NCI-H446 (cell line): ENCODE data around the gene TMEM101.
A peak's percentile ranks its signal among the peaks of the same experiment; 100 is the strongest.
"Not testable (repeated sequence)": the region's sequence is repeated elsewhere in the genome, so short reads cannot be mapped to it uniquely, and the experiment has no call there.

Experiments used
- DNase-seq, 2 experiments: peaks; one replicate each; lab custom pipeline; 2025; lab: John Stamatoyannopoulos, UW

Gene TMEM101

DNA sequence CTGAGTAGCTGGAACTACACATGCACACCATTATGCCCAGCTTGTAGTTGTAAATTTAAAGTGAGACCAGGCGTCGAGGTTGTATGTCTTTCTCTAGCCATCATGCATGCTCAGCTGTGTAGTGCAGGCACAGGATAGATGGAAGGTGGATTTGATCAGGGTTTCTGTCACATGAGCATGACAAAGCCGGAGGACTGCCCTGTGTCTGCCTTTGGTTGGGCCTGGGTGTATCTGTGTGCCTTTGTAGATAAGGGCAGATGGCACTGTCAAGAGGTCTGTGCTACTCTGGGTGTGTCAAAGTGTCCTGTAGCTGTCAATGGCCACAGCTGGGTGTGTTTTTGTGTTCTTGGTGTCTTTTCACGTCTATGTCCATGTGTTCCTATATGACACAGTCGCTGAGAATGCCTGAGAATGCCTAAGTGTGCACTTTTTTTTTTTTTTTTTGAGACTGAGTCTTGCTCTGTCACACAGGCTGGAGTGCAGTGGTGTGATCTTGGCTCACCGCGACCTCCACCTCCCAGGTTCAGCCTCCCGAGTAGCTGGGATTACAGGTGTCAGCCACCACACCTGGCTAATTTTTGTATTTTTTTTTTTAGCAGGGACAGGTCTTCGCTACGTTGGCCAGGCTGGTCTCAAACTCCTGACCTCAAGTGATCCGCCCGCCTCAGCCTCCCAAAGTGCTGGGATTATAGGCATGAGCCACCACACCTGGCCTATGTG lies 14.5 kb downstream of the TMEM101 start:
- no peak for DNase-seq

GRCh38 chr17:43999024-43999423 lies 15.7 kb downstream of the TMEM101 start:
- DNase-seq, result no peak

GRCh38 chr17:43998552-43998951 lies 16.2 kb downstream of the TMEM101 start:
- no peak for DNase-seq

DNA sequence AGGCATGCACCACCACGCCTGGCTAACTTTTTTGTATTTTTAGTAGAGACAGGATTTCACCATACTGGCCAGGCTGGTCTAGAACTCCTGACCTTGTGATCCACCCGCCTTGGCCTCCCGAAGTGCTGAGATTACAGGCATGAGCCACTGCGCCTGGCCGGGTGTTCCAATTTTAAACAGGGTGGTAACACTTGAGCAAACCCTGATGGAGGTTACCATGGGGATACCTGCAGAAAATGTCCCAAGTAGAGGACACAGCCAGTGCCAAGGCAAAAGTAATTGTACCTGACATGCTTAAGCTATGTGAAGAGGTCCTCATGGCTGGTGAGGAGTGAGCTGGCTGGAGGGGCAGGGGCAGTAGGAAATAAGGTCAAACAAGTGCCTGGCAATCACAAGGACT lies 17.6 kb downstream of the TMEM101 start:
- not testable (repeated sequence) for DNase-seq

DNA sequence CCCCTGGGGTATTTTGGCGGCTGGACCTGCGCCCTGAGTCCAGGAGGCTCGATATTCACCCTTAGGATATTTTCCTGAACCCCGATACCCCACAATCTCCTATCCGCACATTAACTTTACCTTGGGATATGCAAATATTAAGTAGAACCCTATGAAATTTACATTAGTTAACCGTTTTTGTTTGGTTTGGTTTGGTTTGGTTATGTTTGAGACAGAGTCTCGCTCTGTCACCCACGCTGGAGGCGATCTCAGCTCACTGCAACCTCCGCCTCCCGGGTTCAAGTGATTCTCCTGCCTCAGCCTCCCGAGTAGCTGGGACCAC lies 19.7 kb downstream of the TMEM101 start:
- DNase-seq, result no peak

- DNase-seq, result peak; percentile 23 to 77
These were observed 20.3 kb downstream of the TMEM101 start for GRCh38 chr17:43994272-43995149.

GRCh38 chr17:43992641-43993040 lies 22.1 kb downstream of the TMEM101 start:
- DNase-seq, result no peak

DNA sequence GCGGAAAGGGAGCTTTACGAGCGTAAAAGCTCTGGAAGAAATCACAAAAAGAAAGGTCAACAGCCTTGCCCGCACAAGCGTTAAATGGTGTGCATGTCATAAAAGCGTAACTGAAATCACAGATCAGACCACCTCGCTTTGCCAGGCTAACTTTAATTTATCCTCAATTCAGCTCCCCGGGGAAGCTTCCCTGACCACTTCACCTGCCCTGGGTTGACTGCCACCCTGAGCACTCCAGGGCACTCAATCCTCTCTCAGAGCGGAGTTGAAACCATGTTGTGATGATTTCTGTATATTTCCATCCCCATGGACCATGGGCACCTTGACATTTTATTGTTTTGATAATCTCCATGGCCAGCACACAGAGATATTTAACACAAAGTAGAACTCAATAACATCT lies 26.5 kb downstream of the TMEM101 start:
- no peak for DNase-seq

GRCh38 chr17:43987131-43988021 lies 27.4 kb downstream of the TMEM101 start:
- no peak for DNase-seq

DNA sequence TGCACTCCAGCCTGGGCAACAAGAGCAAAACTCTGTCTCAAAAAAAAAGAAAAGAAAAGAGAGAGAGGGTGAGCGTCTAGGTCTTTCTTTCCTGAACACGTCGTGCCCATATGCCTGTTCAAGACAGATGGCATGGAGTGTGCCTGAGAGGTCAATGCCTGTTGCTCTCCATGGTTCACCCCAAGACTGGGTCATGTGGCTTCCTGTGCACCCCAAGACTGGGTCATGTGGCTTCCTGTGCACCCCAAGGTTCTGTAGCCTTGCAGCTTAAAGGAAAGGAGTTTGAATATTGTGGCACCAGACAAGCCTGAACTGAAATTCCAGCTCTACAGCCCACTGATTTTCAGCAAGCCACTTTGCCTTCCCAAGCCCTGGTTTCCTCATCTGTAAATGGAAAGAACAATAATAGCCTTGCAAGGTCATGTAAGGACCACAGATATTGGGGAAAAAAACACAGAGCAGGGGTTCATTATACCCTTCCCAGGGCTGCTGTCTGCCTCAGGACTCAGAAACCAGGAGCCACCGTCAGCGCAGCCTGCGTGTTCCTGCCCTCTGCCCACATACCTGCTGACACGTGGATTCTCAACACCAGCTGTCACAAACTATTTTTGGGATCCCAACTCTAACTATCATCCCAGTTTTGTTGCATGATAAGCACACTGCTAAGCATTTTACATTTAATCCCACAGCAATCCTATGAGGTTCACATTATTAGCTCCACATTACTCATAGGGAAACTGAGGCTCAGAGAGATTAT lies 28.4 kb downstream of the TMEM101 start:
- no peak for DNase-seq

- DNase-seq, result no peak
These were observed 30.2 kb downstream of the TMEM101 start for GRCh38 chr17:43984521-43984920.

GRCh38 chr17:43983515-43984411 lies 31.0 kb downstream of the TMEM101 start:
- no peak for DNase-seq

- DNase-seq, result no peak
These were observed 31.6 kb downstream of the TMEM101 start for GRCh38 chr17:43983196-43983514.

GRCh38 chr17:43982171-43982570 lies 32.6 kb downstream of the TMEM101 start:
- no peak for DNase-seq

DNA sequence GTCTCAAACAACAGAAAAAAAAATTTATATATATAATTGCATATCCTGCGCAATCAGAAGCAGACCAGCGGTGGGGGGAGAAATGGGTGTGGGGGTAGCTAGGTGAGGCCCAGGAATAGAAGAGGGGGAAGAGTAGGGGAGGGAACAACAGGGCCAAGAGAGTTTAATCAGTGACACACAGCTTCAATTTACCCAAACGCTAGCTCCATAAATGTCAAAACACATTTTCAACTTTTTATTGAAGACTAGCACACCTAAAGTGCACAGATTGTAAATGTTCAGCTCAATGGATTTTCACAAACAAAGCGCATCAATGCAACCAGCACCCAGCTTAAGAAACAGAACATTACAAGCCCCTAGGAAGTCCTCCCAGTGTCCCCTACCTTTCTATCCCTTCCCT lies 35.1 kb downstream of the TMEM101 start:
- DNase-seq, result no peak

DNA sequence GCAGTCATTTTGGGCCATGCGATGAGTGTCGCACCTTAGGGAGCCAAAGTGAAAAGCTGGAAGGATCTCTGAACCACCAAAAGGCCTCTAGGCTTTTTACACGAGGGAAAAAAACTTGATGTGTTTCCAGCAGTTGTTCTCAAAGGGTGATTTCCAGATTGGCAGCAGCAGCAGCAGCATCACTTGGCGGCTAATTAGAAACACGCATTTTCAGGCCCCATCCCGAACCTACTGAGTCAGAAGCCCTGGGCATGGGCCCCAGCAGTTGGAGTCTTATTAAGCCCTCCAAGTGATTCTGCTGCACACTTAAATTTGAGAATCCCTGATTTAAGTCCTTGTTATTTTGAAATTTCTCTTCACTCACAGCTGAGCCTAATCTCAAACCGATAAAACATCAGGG lies 35.8 kb downstream of the TMEM101 start:
- DNase-seq, result no peak

- DNase-seq, result no peak
These were observed 36.7 kb downstream of the TMEM101 start for GRCh38 chr17:43978078-43978477.

GRCh38 chr17:43976963-43977837 lies 37.6 kb downstream of the TMEM101 start:
- DNase-seq, result no peak

- no peak for DNase-seq
These were observed 38.9 kb downstream of the TMEM101 start for GRCh38 chr17:43975898-43976297.
